Measurements from ENCODE around the gene CTPS1.

Gene CTPS1

GRCh38 chr1:41003640-41004220 is 24.2 kb downstream of the CTPS1 start:
- DNase-seq = peak; percentile 83 to 88

- no peak for DNase-seq
These were observed 26.4 kb downstream of the CTPS1 start for GRCh38 chr1:41005876-41006275.

- DNase-seq = no peak
These were observed 27.7 kb downstream of the CTPS1 start for GRCh38 chr1:41006942-41007865.

- no peak for DNase-seq
These were observed 30.0 kb downstream of the CTPS1 start for GRCh38 chr1:41009466-41009865.

- no peak for DNase-seq
These were observed 30.8 kb downstream of the CTPS1 start for GRCh38 chr1:41010345-41010744.

- DNase-seq = no peak
These were observed 33.5 kb downstream of the CTPS1 start for GRCh38 chr1:41013024-41013423.

GRCh38 chr1:41013796-41014195 is 34.3 kb downstream of the CTPS1 start:
- no peak for DNase-seq

GRCh38 chr1:41014871-41015270 is 35.4 kb downstream of the CTPS1 start:
- DNase-seq = no peak

- DNase-seq = no peak
These were observed 35.9 kb downstream of the CTPS1 start for GRCh38 chr1:41015281-41015896.

GRCh38 chr1:41015897-41016470 is 36.5 kb downstream of the CTPS1 start:
- no peak for DNase-seq

GRCh38 chr1:41017141-41018017 is 37.9 kb downstream of the CTPS1 start:
- DNase-seq = no peak

- no peak for DNase-seq
These were observed 38.5 kb downstream of the CTPS1 start for GRCh38 chr1:41018018-41018410.

GRCh38 chr1:41019353-41019745 is 39.9 kb downstream of the CTPS1 start:
- no peak for DNase-seq

GRCh38 chr1:41020109-41020576 is 40.6 kb downstream of the CTPS1 start:
- DNase-seq = no peak

- no peak for DNase-seq
These were observed 41.2 kb downstream of the CTPS1 start for GRCh38 chr1:41020654-41021053.

- no peak for DNase-seq
These were observed 42.2 kb downstream of the CTPS1 start, which contains the start of gene SLFNL1 for GRCh38 chr1:41021526-41022308. TSS of gene SLFNL1 (minus strand) at chr1:41021725. CDS start at chr1:41020660, 1,065 bp downstream.

- DNase-seq = no peak
These were observed 42.9 kb downstream of the CTPS1 start for GRCh38 chr1:41022424-41022823.

- no peak for DNase-seq
These were observed 43.9 kb downstream of the CTPS1 start for GRCh38 chr1:41023279-41023990.

GRCh38 chr1:41024953-41025352 is 45.5 kb downstream of the CTPS1 start:
- DNase-seq = no peak

- no peak for DNase-seq
These were observed 46.7 kb downstream of the CTPS1 start for GRCh38 chr1:41025979-41026819.

All from hippocampal formation (tissue), 2 donors.